HG03521 (cell line): Measurements from ENCODE around the gene CACNA2D4.

Experiments
- ATAC-seq: cut with Tn5 transposase; IDR thresholded peaks from one replicate; pipeline ENCODE4 v1.9.1; 2021; ENCODE audit warnings: mild to moderate bottlenecking, moderate library complexity; ENCODE audit not compliant: unreplicated experiment

Gene CACNA2D4

DNA sequence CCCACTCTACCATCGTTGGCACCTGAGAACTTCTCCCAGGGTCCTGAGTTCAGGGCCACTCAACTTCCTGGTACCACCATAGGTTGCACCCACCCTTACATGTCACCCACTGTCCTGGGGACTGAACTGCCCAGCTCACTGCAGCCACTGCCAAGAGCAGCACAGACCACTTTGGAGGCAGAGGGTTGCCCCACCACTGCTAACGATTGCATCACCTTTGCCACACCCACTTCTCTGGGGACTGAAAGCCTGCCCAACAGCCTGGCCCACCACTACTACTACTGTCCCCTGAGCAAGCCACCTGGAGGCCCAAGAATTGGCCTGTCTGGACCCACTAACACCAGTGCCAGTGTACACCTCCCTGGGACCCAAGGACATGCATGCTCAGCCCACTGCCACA lies 27.6 kb downstream of the CACNA2D4 start:
- ATAC-seq: no peak

- ATAC-seq: no peak
These were observed 28.2 kb downstream of the CACNA2D4 start for GRCh38 chr12:1890119-1890703.

DNA sequence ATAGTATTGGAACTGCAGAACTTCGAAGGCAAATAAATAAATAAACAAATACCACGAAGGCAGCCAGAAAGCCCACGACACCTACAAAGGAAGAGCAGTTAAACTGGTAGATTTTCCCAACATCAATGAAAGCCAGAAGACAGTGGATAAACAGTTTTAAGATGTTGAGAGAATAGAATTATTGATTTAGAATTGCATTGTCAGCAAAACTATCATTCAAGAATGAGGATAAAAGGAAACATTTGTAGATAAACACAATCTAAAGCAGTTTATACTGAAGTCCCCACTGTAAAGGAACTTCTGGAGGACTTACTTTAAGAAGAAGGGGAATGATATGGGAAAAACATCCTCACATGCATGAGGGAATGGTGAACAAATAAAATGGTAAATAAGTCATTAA lies 29.5 kb downstream of the CACNA2D4 start:
- no peak for ATAC-seq

GRCh38 chr12:1886396-1887008 lies 31.9 kb downstream of the CACNA2D4 start:
- ATAC-seq: no peak

GRCh38 chr12:1885599-1886245 lies 32.7 kb downstream of the CACNA2D4 start:
- ATAC-seq: no peak

DNA sequence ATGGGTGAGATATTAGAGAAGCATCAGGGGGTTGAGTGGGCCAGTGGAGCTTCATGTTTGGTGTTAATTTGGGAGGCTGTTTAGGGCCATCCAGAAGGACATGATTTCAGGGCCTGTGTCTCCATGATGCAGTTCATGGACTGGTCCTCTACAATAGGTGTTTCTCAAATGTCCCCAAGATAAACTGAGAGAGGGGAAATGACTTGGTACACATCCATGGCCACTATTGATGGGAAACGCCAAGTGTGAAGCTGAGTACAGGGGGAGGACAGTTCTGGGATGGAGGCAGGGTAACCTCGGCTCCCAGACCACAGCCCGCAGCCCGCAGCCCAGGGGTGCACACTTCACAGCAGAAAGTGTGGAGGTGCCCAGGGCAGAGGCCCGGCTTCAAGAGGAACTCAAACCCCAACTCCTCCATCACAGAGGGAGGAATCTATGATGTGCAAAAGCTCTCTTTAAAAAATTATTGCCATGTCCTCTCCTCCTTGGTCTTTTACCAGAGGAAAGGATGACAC lies 33.3 kb downstream of the CACNA2D4 start:
- ATAC-seq: no peak

GRCh38 chr12:1884651-1885050 lies 33.8 kb downstream of the CACNA2D4 start:
- ATAC-seq: no peak

DNA sequence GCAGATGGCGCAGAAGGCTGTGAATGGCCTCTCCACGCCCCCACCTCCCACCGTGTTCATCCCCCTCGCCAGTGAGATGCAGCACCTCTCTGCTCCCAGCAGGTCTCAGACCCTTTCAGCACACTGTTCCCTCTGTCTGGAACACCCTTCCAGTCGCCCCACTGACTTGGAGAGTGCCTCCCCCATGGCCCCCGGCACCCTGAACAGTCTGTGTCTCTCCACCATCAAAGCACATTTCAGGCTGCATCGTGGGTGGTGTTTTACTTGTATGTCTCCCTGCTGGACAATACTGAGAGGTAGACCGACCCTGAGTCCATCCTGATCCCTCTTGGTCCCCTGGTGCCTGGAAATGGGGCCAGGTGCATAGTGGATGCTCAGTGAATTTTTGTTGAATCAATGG lies 34.9 kb downstream of the CACNA2D4 start:
- no peak for ATAC-seq

DNA sequence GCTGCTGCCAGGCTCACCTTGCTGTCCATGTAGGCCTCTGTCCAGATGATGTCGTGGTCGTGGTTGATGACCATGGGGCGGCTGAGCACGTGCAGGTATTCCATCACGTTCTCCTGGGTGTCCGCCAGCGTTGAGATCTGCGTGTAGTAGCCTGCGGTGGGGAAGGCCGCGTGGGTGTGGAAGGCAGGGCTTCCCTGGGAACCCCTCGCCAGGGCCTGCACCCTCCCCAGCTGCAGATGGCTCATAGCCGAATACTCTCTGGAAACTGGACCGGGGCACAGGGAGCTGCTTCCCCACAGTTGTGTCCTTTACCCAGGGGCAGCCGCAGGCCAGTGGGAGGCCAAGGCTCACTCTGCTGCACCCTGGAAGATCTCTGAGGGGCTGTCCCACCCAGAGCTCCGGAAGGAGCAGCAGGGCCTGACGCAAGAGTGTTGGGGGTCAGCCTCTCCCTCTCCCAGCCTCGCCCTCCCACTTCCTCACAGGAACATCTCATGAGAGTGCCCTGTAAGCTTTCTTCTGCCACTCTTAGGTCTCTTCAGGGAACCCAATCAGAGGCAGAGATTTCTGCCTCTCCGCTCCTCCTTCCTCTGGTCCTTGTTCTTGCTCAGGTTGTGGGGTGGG lies 35.5 kb downstream of the CACNA2D4 start:
- ATAC-seq: no peak

GRCh38 chr12:1882405-1882804 lies 36.0 kb downstream of the CACNA2D4 start:
- no peak for ATAC-seq

DNA sequence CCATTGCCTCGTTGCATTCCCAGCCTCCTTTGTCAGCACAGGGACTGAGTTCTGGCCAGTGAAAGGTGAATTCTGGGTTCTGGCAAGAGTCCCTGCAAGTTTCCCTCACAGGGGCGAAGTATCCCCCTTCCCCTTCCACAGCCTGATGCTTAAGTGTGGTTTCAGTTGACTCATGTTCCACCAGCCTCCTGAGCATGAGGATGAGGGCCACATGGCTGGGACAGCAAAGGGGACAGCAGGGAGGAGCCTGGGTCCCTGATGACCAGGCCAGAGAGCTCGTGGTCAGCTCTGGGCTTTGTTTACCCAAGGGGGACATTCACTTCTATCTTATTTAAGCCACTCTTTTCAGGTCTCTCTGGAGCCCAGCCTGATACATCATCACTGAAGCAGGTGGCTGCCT lies 36.5 kb downstream of the CACNA2D4 start:
- no peak for ATAC-seq

GRCh38 chr12:1881301-1881700 lies 37.2 kb downstream of the CACNA2D4 start:
- no peak for ATAC-seq

DNA sequence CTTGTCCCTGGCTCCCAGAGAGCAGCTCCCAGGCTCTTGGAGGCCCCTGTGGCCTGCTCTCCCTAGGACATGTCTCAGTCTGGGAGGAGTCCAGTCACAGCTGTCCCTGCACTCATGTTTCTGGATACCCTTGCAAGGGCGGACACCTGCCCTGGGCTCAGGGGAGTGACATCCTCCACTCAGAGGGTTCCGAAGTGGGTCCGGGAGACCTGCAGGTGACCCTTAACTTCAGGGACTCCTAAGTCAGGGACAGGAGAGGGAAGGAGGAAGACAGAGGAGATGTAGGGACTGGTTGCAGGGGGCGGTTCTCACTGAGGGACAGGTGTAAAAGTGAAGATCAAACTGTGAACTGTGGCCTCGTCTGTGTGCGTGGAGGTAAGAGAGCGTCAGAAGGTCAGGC lies 37.6 kb downstream of the CACNA2D4 start:
- ATAC-seq: no peak

- no peak for ATAC-seq
These were observed 38.2 kb downstream of the CACNA2D4 start for GRCh38 chr12:1880153-1880845.

DNA sequence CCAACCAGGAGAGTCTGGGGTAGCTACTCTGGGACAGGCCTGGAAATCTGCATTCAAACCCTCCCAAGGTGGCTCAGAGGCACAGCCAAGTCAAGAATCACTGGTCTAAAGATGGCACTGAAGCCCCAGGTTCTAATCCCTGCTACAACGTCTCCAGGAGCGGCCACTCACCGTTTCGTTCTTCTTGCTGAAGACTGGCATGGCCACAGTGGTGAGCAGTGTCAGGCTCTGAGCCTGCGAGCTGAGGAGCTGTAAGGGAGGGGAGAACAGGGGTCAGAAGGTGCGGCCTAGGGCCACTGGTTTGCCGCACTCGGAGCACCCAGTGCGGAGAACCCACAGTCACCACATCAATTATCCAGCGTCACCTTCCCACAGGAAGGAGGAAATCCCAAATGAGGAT lies 38.8 kb downstream of the CACNA2D4 start:
- no peak for ATAC-seq

DNA sequence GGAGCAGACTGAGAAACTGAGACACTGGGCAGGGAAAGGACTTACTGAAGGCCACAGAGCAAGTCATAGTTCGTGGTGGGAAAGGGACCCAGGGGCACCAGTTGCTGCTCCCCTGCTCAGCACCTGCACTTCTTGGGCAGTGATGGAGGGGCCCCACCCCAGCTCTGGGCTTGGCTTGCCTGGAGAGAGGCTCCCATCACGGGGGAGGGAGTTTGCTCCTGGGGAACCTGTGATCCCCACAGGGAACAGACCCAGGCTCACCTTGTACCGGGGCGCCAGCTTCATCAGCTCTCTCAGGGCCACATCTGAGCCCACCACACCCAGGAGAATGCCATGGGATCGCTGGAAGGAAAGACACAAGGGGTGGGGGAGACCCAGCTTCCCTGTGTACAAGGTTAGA lies 39.8 kb downstream of the CACNA2D4 start:
- ATAC-seq: no peak

DNA sequence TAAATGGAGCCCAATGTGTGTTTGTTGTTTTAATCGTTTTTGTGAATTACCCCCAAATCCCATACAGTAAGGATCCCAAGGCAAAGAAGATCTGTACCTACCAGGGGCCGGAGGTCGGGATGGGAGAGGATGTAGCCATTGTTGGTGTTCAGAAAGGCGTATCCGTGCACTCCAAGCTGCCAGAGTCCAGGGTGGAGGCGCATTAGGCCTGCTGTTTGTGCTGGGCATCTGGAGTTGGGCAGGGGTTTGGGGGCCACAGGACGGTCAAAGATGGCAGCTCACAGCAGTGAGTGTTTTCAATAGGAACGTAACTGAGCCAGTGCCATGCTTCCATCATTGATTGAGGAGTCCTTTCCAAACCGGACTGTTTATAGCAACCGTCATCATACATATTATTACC lies 40.2 kb downstream of the CACNA2D4 start:
- no peak for ATAC-seq

DNA sequence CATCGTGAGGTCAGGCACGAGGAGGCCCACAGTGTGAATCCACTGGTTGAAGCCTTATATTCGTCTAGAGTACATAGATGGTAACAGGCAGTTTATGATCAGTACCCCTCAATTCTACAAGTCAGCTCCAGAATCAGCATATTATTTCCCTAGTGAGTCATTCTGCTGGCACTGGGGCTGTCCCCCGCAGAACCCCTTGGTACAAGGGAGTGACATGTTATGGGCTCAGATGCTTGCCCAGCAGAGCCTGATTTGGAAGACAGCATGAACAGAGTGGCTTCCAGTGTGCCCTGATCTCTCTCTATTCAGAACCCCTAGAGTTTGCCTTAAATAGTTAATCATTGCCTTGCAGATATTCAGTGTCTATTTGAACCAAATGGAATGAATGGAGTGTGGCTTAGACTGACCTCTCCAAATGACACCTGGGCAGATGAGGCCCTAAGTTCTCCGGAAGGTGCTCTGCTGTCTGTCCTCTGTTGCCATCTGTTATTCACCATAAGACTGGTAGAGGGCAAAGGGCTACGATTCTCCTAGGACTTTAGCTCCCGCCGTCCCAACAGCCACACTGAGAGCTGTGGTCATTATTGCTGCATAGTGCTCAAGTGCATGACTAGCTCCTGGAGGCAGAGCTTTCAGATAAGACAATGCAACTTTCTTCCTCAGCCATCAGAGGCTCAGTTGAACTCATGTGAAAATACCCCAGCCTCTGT lies 41.1 kb downstream of the CACNA2D4 start:
- no peak for ATAC-seq

GRCh38 chr12:1876086-1876485 lies 42.4 kb downstream of the CACNA2D4 start:
- ATAC-seq: no peak

DNA sequence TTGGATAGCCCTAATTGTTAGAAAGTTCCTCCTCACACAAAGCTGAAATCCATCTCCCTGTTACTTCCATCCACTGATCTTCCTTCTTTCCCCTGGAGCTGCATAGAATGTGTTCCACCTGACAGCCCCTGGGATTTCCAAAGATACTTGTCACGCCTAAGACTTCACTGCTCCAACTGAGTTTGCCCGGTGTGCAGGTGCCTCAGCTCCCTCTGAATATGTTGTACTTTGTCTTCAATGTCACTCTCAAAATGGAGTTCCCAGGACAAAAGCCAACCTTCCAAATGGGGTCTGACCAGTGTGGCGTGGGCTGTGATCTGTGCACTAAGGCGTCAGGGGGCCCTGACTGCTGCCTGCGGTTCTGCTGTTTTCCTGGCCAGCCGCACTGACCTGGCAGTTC lies 42.8 kb downstream of the CACNA2D4 start:
- ATAC-seq: no peak
